K562 (cell line): ENCODE measurements around the gene NTPCR. TPM values are rescaled to one million over a fixed set of nuclear protein-coding genes. Genes with fewer than 3 reads are reported as not detected.

Source experiments
- EWSR1 ChIP-seq: fragments of 450-650 bp; IDR thresholded peaks from 2 replicates; pipeline ENCODE4 v1.6.1; 2018; ENCODE audit warnings: borderline replicate concordance, mild to moderate bottlenecking, low read depth, moderate library complexity; ENCODE audit not compliant: partially characterized antibody
- KAT8 ChIP-seq: fragments of 450-650 bp; IDR thresholded peaks from 2 replicates; pipeline ENCODE4 v1.6.1; 2016; ENCODE audit warnings: low read depth, mild to moderate bottlenecking
- PHTF2 ChIP-seq: fragments of 250-450 bp; sonication (Bioruptor Pico); IDR thresholded peaks from 2 replicates; pipeline ENCODE4 v1.5.0; 2021; ENCODE audit warnings: mild to moderate bottlenecking
- POLR3A ChIP-seq: IDR thresholded peaks from 2 replicates; pipeline ENCODE4 v1.6.1; 2011; ENCODE audit warnings: borderline replicate concordance, mild to moderate bottlenecking, moderate library complexity; ENCODE audit not compliant: insufficient read length, insufficient read depth; ENCODE audit errors: extremely low read depth
- POLR3G ChIP-seq: IDR thresholded peaks from 2 replicates; pipeline ENCODE4 v1.6.1; 2011; ENCODE audit not compliant: insufficient read length, insufficient replicate concordance; ENCODE audit errors: extremely low read depth
- RBM17 ChIP-seq: fragments of 200-400 bp; formaldehyde crosslinking; IDR thresholded peaks from 2 replicates; pipeline ENCODE4 v1.6.1; 2017; ENCODE audit warnings: low read depth, mild to moderate bottlenecking, low read length, borderline replicate concordance
- TBP ChIP-seq: optimal IDR thresholded peaks from 2 replicates; pipeline ENCODE3; 2011; ENCODE audit warnings: low read depth, low read length, improper control_type of control experiment
- TGIF2 ChIP-seq: sonication (generic); formaldehyde crosslinking; IDR thresholded peaks from 2 replicates; pipeline ENCODE4 v1.8.1; 2022; ENCODE audit warnings: mild to moderate bottlenecking, missing genetic modification reagents, moderate library complexity
- ZFP1 ChIP-seq: fragments of 450-650 bp; formaldehyde crosslinking; IDR thresholded peaks from 2 replicates; pipeline ENCODE4 v1.4.0; 2020; ENCODE audit warnings: mild to moderate bottlenecking, mixed read lengths
- ZNF583 ChIP-seq: fragments of 250-450 bp; sonication (Bioruptor Pico); IDR thresholded peaks from 2 replicates; pipeline ENCODE4 v1.4.0; 2020
- polyA plus RNA-seq, 8 experiments: library from polyadenylated mRNA; depleted of rRNA in 4 of 8; stranded (reverse) in 5 of 8; unstranded in 3 of 8; fragments of >200 nt; fragmentation: Nextera tagmentation in 2 of 8; fragmentation: Illumina TruSeq in 1 of 8; extraction: Ambion mirVana in 2 of 8; extraction: Trizol in 1 of 8; gene quantifications; 2 replicates each; pipeline versions ENCODE4 v1.2.1 to v1.2.3, GENCODE V29; 2011 to 2014; ENCODE audit warnings: inconsistent platforms in 1 of 8, missing spikeins in 1 of 8
- total RNA-seq, 7 experiments: library from RNA; depleted of rRNA in 6 of 7; stranded (reverse); fragments of >200 nt in 6 of 7; fragmentation: Illumina TruSeq in 2 of 7; extraction: Trizol in 2 of 7; gene quantifications; 2 replicates each; pipeline versions ENCODE4 v1.2.1 to v1.2.3, GENCODE V29; 2011 to 2021; ENCODE audit warnings: low replicate concordance in 1 of 7
- TF ChIP-seq, protein P1 (sequence below): fragments of 250-450 bp; sonication (Bioruptor Pico); IDR thresholded peaks from 2 replicates; pipeline ENCODE4 v1.8.0; 2021; ENCODE audit warnings: mild to moderate bottlenecking, moderate library complexity
- TF ChIP-seq, protein P2 (sequence below): fragments of 450-650 bp; IDR thresholded peaks from 2 replicates; pipeline ENCODE4 v1.6.1; 2017; ENCODE audit warnings: mild to moderate bottlenecking, moderate library complexity
- TF ChIP-seq, protein P3 (sequence below): fragments of 450-650 bp; conservative IDR thresholded peaks from 2 replicates; pipeline ENCODE4 v1.6.1; 2016; ENCODE audit warnings: missing genetic modification characterization, low read depth, mild to moderate bottlenecking, missing compliant biosample characterization, moderate library complexity
- TF ChIP-seq, protein P4 (sequence below): sonication (generic); IDR thresholded peaks from 2 replicates; pipeline ENCODE4 v1.6.1; 2016
- TF ChIP-seq, protein P5 (sequence below): sonication (generic); formaldehyde crosslinking; IDR thresholded peaks from 2 replicates; pipeline ENCODE4 v1.8.0; 2022; ENCODE audit warnings: mild to moderate bottlenecking, missing genetic modification reagents
- TF ChIP-seq, protein P6 (sequence below): sonication (generic); formaldehyde crosslinking; IDR thresholded peaks from 2 replicates; pipeline ENCODE4 v1.5.0; 2020; ENCODE audit warnings: missing genetic modification reagents

The NTPCR gene
- total and polyA plus RNA-seq, 9 of the 15 experiments (the other 6 are each of a cell fraction or from before 2014, with no cell fraction given): 19.3 to 105 (median 48.8) TPM

DNA sequence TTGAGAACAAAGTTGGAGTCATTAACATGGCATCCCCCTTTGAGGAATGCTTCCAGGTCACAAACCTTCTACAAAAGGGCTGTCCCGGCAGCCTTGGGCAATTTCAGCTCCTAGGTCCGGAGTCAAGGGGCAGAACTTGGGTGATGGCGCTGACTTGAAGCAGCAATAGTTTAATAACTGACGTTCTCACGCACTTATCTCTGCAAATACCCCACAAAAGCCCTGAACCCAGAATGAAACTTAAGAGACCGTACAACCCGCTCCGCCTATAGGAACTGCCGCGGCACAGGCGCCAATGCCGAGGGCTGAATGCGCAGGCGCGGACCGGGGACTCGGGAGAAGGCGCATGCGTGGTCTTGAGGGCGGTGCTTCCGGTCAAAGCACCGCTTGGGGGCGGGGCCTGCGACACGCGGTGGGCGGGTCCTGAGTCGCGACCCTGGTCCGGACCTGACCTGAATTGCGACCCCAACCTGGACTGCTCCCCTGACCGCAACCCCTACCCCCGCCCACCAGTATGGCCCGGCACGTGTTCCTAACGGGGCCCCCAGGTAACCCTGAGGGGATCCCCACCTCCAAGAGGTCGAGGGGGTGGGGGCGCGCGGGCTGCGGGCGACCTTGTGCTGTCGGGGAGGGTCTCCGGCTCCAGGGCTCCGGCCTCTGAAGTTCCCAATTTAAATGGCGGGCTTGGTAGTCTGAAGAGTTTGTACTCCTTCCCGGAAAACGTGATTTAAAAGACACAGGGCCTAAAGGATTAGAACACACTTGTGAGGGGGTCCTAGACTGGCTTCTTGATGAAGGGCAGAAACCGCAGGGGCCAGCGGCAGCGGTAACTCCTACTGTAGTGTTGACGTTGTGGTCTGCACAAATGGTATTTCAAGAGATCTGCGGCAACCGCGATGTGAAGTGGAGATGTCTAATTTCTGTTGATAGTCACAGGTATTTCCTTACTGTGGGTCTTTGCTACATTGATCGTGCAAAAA, at the start of gene NTPCR (continued):
- TF ChIP-seq, protein P1, sequence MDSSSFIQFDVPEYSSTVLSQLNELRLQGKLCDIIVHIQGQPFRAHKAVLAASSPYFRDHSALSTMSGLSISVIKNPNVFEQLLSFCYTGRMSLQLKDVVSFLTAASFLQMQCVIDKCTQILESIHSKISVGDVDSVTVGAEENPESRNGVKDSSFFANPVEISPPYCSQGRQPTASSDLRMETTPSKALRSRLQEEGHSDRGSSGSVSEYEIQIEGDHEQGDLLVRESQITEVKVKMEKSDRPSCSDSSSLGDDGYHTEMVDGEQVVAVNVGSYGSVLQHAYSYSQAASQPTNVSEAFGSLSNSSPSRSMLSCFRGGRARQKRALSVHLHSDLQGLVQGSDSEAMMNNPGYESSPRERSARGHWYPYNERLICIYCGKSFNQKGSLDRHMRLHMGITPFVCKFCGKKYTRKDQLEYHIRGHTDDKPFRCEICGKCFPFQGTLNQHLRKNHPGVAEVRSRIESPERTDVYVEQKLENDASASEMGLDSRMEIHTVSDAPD (CRISPR knock-in tag): no peak
- peak; percentile 37; the same call in 1 of the 2 replicates for TF ChIP-seq ZNF583
- TF ChIP-seq, protein P2, sequence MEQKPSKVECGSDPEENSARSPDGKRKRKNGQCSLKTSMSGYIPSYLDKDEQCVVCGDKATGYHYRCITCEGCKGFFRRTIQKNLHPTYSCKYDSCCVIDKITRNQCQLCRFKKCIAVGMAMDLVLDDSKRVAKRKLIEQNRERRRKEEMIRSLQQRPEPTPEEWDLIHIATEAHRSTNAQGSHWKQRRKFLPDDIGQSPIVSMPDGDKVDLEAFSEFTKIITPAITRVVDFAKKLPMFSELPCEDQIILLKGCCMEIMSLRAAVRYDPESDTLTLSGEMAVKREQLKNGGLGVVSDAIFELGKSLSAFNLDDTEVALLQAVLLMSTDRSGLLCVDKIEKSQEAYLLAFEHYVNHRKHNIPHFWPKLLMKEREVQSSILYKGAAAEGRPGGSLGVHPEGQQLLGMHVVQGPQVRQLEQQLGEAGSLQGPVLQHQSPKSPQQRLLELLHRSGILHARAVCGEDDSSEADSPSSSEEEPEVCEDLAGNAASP: no peak
- peak; percentile 67 for TF ChIP-seq TBP
- TF ChIP-seq, protein P3, sequence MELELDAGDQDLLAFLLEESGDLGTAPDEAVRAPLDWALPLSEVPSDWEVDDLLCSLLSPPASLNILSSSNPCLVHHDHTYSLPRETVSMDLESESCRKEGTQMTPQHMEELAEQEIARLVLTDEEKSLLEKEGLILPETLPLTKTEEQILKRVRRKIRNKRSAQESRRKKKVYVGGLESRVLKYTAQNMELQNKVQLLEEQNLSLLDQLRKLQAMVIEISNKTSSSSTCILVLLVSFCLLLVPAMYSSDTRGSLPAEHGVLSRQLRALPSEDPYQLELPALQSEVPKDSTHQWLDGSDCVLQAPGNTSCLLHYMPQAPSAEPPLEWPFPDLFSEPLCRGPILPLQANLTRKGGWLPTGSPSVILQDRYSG (tag): no peak
- TF ChIP-seq, protein P4, sequence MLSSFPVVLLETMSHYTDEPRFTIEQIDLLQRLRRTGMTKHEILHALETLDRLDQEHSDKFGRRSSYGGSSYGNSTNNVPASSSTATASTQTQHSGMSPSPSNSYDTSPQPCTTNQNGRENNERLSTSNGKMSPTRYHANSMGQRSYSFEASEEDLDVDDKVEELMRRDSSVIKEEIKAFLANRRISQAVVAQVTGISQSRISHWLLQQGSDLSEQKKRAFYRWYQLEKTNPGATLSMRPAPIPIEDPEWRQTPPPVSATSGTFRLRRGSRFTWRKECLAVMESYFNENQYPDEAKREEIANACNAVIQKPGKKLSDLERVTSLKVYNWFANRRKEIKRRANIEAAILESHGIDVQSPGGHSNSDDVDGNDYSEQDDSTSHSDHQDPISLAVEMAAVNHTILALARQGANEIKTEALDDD: no peak
- peak; percentile 67; the same call in 1 of the 2 replicates for TF ChIP-seq TGIF2 (CRISPR knock-in tag)
- TF ChIP-seq, protein P5, sequence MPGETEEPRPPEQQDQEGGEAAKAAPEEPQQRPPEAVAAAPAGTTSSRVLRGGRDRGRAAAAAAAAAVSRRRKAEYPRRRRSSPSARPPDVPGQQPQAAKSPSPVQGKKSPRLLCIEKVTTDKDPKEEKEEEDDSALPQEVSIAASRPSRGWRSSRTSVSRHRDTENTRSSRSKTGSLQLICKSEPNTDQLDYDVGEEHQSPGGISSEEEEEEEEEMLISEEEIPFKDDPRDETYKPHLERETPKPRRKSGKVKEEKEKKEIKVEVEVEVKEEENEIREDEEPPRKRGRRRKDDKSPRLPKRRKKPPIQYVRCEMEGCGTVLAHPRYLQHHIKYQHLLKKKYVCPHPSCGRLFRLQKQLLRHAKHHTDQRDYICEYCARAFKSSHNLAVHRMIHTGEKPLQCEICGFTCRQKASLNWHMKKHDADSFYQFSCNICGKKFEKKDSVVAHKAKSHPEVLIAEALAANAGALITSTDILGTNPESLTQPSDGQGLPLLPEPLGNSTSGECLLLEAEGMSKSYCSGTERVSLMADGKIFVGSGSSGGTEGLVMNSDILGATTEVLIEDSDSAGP (CRISPR knock-in tag): no peak
- TF ChIP-seq EWSR1: no peak
- TF ChIP-seq RBM17: no peak
- TF ChIP-seq PHTF2: no peak
- no peak for TF ChIP-seq KAT8
- TF ChIP-seq POLR3G: no peak
- TF ChIP-seq POLR3A: no peak
- TF ChIP-seq, protein P6, sequence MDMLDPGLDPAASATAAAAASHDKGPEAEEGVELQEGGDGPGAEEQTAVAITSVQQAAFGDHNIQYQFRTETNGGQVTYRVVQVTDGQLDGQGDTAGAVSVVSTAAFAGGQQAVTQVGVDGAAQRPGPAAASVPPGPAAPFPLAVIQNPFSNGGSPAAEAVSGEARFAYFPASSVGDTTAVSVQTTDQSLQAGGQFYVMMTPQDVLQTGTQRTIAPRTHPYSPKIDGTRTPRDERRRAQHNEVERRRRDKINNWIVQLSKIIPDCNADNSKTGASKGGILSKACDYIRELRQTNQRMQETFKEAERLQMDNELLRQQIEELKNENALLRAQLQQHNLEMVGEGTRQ (CRISPR knock-in tag): no peak
- no peak for TF ChIP-seq ZFP1 (CRISPR knock-in tag)
